Pancreas (tissue), 10 donors: Measurements from ENCODE around the gene ATP8A2. TPM values are rescaled to one million over a fixed set of nuclear protein-coding genes. Genes with fewer than 3 reads are reported as not detected.
A peak's percentile ranks its signal among the peaks of the same experiment; 100 is the strongest.

Experiments used
- ATAC-seq, 4 donors: fragments of 200-7000 bp; cut with Tn5 transposase; one replicate each; pipeline versions ENCODE4 v1.8.0 to v1.9.1; 2020; ENCODE audit warnings: mild to moderate bottlenecking in 4 of 4, moderate library complexity in 4 of 4
- DNase-seq, 6 donors: peaks; one replicate each; pipeline ENCODE4 v3.0.0-alpha.2; 2020
- FAIRE-seq: peaks from 2 replicates; lab custom pipeline; 2012; peaks lifted over from hg19 to GRCh38; lab: Jason Lieb, UNC
- H3K27ac ChIP-seq, 4 donors: fragments of 200-600 bp; sonication (generic); 1 replicate in 3 of 4; 2 replicates in 1 of 4; pipeline versions ENCODE4 v1.5.0 to v1.8.0; 2020
- H3K27me3 ChIP-seq, 4 donors: fragments of 200-600 bp; one replicate each; pipeline ENCODE4 v1.8.0; 2021
- H3K36me3 ChIP-seq, 3 donors: fragments of 200-600 bp; sonication (generic) in 1 of 3; one replicate each; pipeline versions ENCODE4 v1.5.0 to v1.8.0; 2020 to 2021
- H3K4me1 ChIP-seq, 3 donors: fragments of 200-600 bp; one replicate each; pipeline ENCODE4 v1.8.0; 2021
- H3K4me3 ChIP-seq, 4 donors: fragments of 200-600 bp; sonication (generic) in 2 of 4; one replicate each; pipeline versions ENCODE4 v1.5.0 to v1.8.0; 2020 to 2021
- H3K9me3 ChIP-seq, 4 donors: fragments of 200-600 bp; one replicate each; pipeline ENCODE4 v1.8.0; 2021
- WGBS, 2 donors: extraction: QIAGEN DNeasy Blood & Tissue Kit; methylation state at CpG; one replicate each; pipeline ENCODE4 v1.1.7; 2013; 5-methylcytosine and 5-hydroxymethylcytosine counted together
- intact Hi-C, 3 donors: fragments of 100-400 bp; cut with DNase I; formaldehyde crosslinking; loops; one replicate each; pipeline versions ENCODE4 v1.11.1 to v1.14.2; 2022
- polyA plus RNA-seq, 2 donors: library from polyadenylated mRNA; stranded (reverse); fragments of 200-250 nt; gene quantifications; one replicate each; pipeline ENCODE4 v1.2.3, GENCODE V29; 2013
- total RNA-seq, 6 donors: library from RNA; stranded (reverse); fragmentation: NEBNext Ultra II Directional in 4 of 6; extraction: Animal tissue kit (Norgen Biotek cat#: 25700) in 4 of 6; gene quantifications; one replicate each; pipeline versions ENCODE4 v1.2.1 to v1.2.4, GENCODE V29; 2021 to 2023
- TF ChIP-seq, protein P1 (sequence below), 4 donors: fragments of 200-600 bp; sonication (generic) in 3 of 4; IDR thresholded peaks; one replicate each; pipeline versions ENCODE4 v1.5.0 to v1.8.0; 2021; ENCODE audit warnings: antibody characterized with exemption in 4 of 4
- donor health status: healthy with polysubstance abuse.
- donor health status: DM: no; HTN: no; CAD: no; lungs with moderate emphysema.
- donor health status: DM: no; HTN: no; CAD: no.
- donor health status: control.
- donor health status: control.
- donor health status: Bipolar disorder and iron deficiency.
- donor health status: DM: yes; HTN: yes; CAD: no.
- donor health status: DM: no; HTN: no; CAD: no.
- donor health status: DM: no; HTN: no; CAD: no.
- donor health status: DM: yes; HTN: yes; CAD: no.

Gene ATP8A2
- total and polyA plus RNA-seq, 8 donors, result 0.04 to 0.28 (median 0.14) TPM

DNA sequence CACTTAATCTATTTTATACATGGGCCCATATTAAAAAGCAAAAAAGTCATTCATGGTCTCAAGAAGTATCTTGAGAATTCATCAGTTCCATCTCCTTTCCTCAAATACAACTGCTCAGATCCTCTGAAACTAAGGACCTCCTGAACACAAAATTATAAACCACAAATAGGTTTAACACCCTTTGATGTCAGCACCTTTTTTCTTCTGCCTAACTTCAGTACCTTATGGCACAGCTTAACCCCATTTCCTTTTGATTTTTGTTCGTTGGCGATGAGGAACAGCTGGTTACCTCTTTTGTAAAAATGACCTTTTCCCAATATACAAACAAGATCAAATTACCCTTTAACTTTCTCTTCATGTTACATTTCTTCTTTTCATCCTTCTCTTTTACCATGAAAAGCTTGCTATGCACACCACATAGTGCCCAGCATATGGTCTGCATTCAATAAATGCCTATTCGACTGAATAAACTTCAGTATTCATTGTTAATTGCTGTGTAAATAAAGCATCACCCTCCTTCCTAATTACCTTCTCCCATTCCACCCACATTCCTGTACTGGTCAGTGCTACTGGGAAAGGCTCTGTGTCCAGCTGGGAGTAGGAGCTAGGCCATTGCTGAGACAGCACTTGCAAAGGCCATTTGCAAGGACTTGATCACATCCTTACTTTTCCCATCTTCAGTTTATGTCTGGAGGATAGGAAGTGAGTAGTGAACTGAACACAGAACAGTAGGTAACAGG lies 362.1 kb downstream of the ATP8A2 start:
- Histone ChIP-seq H3K27ac (no peak overlapping the region), H3K4me1 (peaks cover 0 to 9% (median 7%) of the 10 kb centered on the region in 3 donors), H3K9me3 (no peaks in the 10 kb centered on the region), H3K36me3 (no peaks in the 10 kb centered on the region), H3K27me3 (no peaks in the 10 kb centered on the region), H3K4me3 (no peak overlapping the region)
- no peak for ATAC-seq
- DNase-seq, result no peak
- intact Hi-C loops, result no loop called here
- no peak for FAIRE-seq
- 74 to 75% methylated on average over 3 of the region's 3 CpGs for WGBS, 2 donors
- TF ChIP-seq, protein P1, sequence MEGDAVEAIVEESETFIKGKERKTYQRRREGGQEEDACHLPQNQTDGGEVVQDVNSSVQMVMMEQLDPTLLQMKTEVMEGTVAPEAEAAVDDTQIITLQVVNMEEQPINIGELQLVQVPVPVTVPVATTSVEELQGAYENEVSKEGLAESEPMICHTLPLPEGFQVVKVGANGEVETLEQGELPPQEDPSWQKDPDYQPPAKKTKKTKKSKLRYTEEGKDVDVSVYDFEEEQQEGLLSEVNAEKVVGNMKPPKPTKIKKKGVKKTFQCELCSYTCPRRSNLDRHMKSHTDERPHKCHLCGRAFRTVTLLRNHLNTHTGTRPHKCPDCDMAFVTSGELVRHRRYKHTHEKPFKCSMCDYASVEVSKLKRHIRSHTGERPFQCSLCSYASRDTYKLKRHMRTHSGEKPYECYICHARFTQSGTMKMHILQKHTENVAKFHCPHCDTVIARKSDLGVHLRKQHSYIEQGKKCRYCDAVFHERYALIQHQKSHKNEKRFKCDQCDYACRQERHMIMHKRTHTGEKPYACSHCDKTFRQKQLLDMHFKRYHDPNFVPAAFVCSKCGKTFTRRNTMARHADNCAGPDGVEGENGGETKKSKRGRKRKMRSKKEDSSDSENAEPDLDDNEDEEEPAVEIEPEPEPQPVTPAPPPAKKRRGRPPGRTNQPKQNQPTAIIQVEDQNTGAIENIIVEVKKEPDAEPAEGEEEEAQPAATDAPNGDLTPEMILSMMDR (IDR thresholded peaks at IDR 0.05), result no peak

DNA sequence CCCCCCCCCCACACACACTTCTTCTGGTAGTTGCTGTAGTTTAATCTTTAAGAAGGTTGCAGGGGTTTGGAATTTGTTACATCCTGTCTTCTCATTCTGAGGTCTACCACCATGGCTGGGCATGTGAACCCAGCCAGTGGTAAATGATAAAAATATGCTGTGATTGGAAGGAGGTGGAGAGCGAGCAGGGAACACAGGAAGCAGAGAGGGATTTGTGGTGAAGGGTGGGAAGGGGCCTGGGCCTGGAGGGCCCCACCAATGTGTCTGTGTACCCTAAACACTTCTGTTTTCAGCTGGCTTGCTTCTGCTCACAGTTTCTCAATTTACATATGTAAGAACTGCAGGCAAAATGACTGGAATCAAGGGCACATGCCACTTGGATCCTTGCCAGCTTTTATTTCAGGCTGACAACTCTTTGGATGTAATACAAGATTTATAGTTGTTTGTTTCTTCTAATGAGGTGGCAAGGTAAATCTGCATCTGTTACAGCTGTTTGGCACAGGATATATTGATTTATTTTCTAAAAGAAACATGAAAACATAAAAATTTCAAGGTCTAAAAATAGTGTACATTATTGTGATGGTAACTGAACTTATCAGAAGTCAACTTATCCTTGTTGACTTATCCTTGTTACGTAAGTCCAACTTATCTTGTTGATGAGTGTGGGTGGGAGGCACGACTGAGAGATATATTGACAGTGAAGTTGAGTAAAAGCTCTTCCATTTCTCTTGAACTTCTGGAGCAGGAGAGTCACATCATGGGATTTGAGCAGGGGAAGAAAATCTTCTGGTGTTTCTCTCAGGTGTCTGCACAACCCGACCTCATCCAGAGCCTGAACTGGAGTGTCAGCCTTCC lies 366.8 kb downstream of the ATP8A2 start:
- peaks cover 0 to 9% (median 7%) of the 10 kb centered on the region in 3 donors for H3K4me1 ChIP-seq
- ATAC-seq (peak; percentile 34 to 66 (median 42)), FAIRE-seq (no peak), DNase-seq (peak in 1 of 6 donors; percentile 20)
- H3K9me3 ChIP-seq, result no peaks in the 10 kb centered on the region
- H3K4me3 ChIP-seq, result no peak overlapping the region
- H3K27ac ChIP-seq, result no peak overlapping the region
- no peaks in the 10 kb centered on the region for H3K36me3 ChIP-seq
- TF ChIP-seq, protein P1 (IDR thresholded peaks at IDR 0.05), result no peak
- no peaks in the 10 kb centered on the region for H3K27me3 ChIP-seq
- intact Hi-C loops, result no loop called here
- 19 to 21% methylated on average over 4 of the region's 4 CpGs for WGBS, 2 donors

DNA sequence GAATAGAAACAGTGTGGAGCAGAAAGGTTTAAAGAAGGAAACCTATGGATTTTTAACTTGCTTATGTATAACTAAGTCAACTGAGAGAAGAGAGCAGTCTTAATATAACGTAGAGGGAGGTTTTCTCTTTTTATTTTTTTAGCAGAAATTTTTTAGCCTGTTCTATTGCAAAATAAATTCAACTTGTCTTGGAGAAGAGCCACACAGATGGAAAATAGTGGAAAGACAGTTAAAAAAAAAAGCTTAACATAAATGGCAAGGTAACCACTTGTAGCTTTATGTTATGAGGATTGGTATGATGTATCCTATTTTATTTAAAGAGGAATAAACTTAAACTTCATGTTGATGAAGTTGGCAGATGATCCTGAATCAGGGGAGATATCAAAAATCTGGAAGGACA lies 367.6 kb downstream of the ATP8A2 start:
- ATAC-seq, result no peak
- intact Hi-C loops, result no loop called here
- 66 to 71% methylated on average over 1 of the region's 1 CpG for WGBS, 2 donors
- FAIRE-seq, result no peak
- Histone ChIP-seq H3K9me3 (no peaks in the 10 kb centered on the region), H3K27ac (no peak overlapping the region), H3K36me3 (no peaks in the 10 kb centered on the region), H3K27me3 (no peaks in the 10 kb centered on the region), H3K4me1 (peaks cover 0 to 9% (median 7%) of the 10 kb centered on the region in 3 donors), H3K4me3 (no peak overlapping the region)
- TF ChIP-seq, protein P1 (IDR thresholded peaks at IDR 0.05), result no peak
- no peak for DNase-seq

DNA sequence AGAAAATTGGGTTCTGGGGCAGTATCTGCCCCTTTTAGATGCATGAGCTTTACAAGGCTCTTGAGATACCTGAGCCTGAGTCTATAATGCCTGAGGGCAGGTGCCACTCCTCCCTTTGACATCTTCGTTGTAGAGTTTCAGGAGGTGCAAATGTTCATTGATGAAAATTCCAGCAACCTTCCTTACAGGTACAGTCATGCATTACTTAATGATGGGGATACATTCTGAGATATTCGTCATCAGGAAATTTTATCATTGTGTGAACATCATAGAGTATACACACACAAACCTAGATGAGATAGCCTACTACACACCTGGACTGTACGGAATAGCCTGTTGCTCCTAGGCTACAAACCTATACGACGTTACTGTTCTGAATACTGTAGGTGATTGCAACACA lies 370.0 kb downstream of the ATP8A2 start:
- DNase-seq (no peak), FAIRE-seq (no peak), ATAC-seq (no peak)
- Histone ChIP-seq H3K36me3 (no peaks in the 10 kb centered on the region), H3K4me1 (peaks cover 0 to 9% (median 7%) of the 10 kb centered on the region in 3 donors), H3K27me3 (no peaks in the 10 kb centered on the region), H3K27ac (no peak overlapping the region), H3K9me3 (no peaks in the 10 kb centered on the region), H3K4me3 (no peak overlapping the region)
- TF ChIP-seq, protein P1 (IDR thresholded peaks at IDR 0.05), result no peak
- 68 to 80% methylated on average over 5 of the region's 5 CpGs for WGBS, 2 donors
- intact Hi-C loops, result no loop called here
